Right cardiac atrium (tissue), 5 donors: ENCODE results near the gene SUCNR1. TPM values are rescaled to one million over a fixed set of nuclear protein-coding genes. Genes with fewer than 3 reads are reported as not detected.
"Not testable (repeated sequence)": the region's sequence is repeated elsewhere in the genome, so short reads cannot be mapped to it uniquely, and the experiment has no call there.

ENCODE experiments used
- ATAC-seq, 2 donors: fragments of 200-7000 bp; cut with Tn5 transposase; one replicate each; pipeline versions ENCODE4 v1.8.0 to v1.9.1; 2020; ENCODE audit warnings: moderate library complexity in 2 of 2, mild to moderate bottlenecking in 1 of 2
- DNase-seq, 3 donors: peaks; one replicate each; pipeline ENCODE4 v3.0.0-alpha.2; 2020
- H3K27ac ChIP-seq: one replicate; pipeline ENCODE4 v1.5.1; 2013; ENCODE audit warnings: mild to moderate bottlenecking, low read length, control low read depth, moderate library complexity
- H3K27me3 ChIP-seq: one replicate; pipeline ENCODE4 v1.6.1; 2013; ENCODE audit not compliant: control insufficient read depth, insufficient read depth
- H3K4me1 ChIP-seq: one replicate; pipeline ENCODE4 v1.6.1; 2013; ENCODE audit warnings: low read length; ENCODE audit not compliant: control insufficient read depth, insufficient read depth
- H3K4me3 ChIP-seq: one replicate; pipeline ENCODE4 v1.5.1; 2013; ENCODE audit warnings: low read length, control low read depth
- H3K9me3 ChIP-seq: one replicate; pipeline ENCODE4 v1.6.1; 2013; ENCODE audit warnings: low read length; ENCODE audit not compliant: control insufficient read depth
- WGBS: extraction: QIAGEN DNeasy Blood & Tissue Kit; methylation state at CpG from one replicate; pipeline ENCODE4 v1.1.7; 2013; 5-methylcytosine and 5-hydroxymethylcytosine counted together
- intact Hi-C, 4 donors: fragments of 100-400 bp; cut with DNase I; formaldehyde crosslinking; loops; one replicate each; pipeline versions ENCODE4 v1.11.0 to v1.14.0; 2022 to 2023
- polyA plus RNA-seq: library from polyadenylated mRNA; stranded (reverse); fragments of 200-250 nt; gene quantifications from one replicate; pipeline ENCODE4 v1.2.3, GENCODE V29; 2013
- total RNA-seq, 4 donors: library from RNA; stranded (reverse); fragmentation: NEBNext Ultra II Directional; extraction: Animal tissue kit (Norgen Biotek cat#: 25700); gene quantifications; one replicate each; pipeline ENCODE4 v1.2.1, GENCODE V29; 2021
- donor health status: healthy with polysubstance abuse.
- donor health status: DM: no; HTN: yes; CAD: no.
- donor health status: DM: no; HTN: no; CAD: no.
- donor health status: DM: no; HTN: yes; CAD: no; lungs with severe emphysema.
- donor health status: DM: yes; HTN: yes; CAD: no.

Gene SUCNR1
- total and polyA plus RNA-seq, 5 donors = 0.45 to 3.5 (median 2.4) TPM

DNA sequence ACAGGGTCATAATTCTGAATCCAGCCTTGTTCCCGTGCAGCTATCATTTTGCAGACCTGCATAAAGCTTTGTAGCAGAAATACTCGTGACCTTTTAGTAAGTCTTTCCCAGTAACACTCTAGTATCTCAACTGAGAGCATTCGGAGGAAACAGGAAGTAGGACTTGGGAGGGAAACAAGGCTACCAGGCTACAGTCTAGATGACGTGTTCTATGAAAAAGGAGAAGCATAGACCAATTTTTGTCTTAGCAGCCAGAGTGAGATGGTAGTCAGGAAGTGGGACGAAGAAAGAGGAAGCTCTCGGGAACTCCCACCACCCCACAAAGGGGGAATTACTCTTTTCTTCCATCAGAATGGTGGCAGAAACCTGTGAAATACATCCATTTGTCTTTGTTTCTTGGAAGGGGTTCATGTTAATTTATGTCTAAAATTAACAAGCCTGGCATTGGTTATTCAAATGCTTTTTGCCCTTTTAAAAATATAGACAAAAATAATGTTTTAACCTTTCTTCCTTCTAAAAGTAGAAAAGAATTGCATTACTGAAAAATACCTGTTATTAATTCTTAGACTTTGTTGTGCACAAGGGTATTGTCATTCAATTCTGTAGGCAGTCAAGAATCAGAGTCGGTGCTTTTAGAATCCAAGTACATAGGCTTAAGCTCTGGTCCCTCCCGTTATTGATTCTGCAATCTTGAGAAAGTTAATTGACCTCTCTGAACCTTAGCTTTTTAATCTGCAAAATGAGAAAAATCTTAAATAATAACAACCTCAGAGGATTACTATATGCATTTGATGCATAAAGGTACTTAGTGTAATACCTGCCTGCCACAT, 1.6 kb upstream of the SUCNR1 start:
- Histone ChIP-seq H3K27ac (no peak overlapping the region), H3K27me3 (no peaks in the 10 kb centered on the region), H3K4me3 (no peak overlapping the region), H3K9me3 (no peaks in the 10 kb centered on the region), H3K4me1 (peaks cover 1% of the 10 kb centered on the region)
- ATAC-seq (peak; percentile 72 to 96), DNase-seq (no peak)
- 41% methylated on average over 8 of the region's 8 CpGs for WGBS
- intact Hi-C loops = no loop called here

DNA sequence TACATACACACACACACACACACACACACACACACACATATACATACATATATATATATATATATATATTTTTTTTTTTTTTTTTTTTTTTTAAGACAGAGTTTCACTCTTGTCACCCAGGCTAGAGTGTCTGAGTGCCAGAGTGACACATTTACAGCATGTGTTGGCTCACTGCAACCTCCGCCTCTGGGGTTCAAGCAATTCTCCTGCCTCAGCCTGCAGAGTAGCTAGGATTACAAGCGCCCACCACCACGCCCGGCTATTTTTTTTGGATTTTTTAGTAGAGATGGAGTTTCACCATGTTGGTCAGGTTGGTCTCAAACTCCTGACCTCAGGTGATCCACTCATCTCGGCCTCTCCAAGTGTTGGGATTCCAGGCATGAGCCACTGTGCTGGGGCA, 636 bp downstream of the SUCNR1 start:
- H3K4me1 ChIP-seq, H3K9me3 ChIP-seq, H3K27ac ChIP-seq, DNase-seq, H3K27me3 ChIP-seq, intact Hi-C loops, ATAC-seq, H3K4me3 ChIP-seq: not testable (repeated sequence)
- 91% methylated on average over 5 of the region's 5 CpGs for WGBS

GRCh38 chr3:151875759-151876158, 2.3 kb downstream of the SUCNR1 start:
- ATAC-seq = no peak
- Histone ChIP-seq H3K27ac (no peak overlapping the region), H3K4me1 (no peaks in the 10 kb centered on the region)

GRCh38 chr3:151877269-151877668, 3.8 kb downstream of the SUCNR1 start:
- Histone ChIP-seq H3K4me1 (no peaks in the 10 kb centered on the region), H3K4me3 (no peak overlapping the region), H3K9me3 (no peaks in the 10 kb centered on the region), H3K27me3 (no peaks in the 10 kb centered on the region), H3K27ac (no peak overlapping the region)
- intact Hi-C loops = no loop called here
- ATAC-seq (no peak), DNase-seq (no peak)
- WGBS = 90% methylated on average over 2 of the region's 2 CpGs

More at GRCh38 chr3:151875759-151876158, 2.3 kb downstream of the SUCNR1 start:
- intact Hi-C loops = no loop called here
- Histone ChIP-seq H3K27me3 (no peaks in the 10 kb centered on the region), H3K4me3 (no peak overlapping the region), H3K9me3 (no peaks in the 10 kb centered on the region)
- 63% methylated on average over 3 of the region's 3 CpGs for WGBS
- no peak for DNase-seq

- ATAC-seq (no peak), DNase-seq (no peak)
- Histone ChIP-seq H3K4me1 (no peaks in the 10 kb centered on the region), H3K9me3 (no peaks in the 10 kb centered on the region), H3K4me3 (no peak overlapping the region), H3K27ac (no peak overlapping the region), H3K27me3 (no peaks in the 10 kb centered on the region)
- 62% methylated on average over 3 of the region's 3 CpGs for WGBS
- intact Hi-C loops = no loop called here
Measured at GRCh38 chr3:151878465-151878864, 5.0 kb downstream of the SUCNR1 start.

DNA sequence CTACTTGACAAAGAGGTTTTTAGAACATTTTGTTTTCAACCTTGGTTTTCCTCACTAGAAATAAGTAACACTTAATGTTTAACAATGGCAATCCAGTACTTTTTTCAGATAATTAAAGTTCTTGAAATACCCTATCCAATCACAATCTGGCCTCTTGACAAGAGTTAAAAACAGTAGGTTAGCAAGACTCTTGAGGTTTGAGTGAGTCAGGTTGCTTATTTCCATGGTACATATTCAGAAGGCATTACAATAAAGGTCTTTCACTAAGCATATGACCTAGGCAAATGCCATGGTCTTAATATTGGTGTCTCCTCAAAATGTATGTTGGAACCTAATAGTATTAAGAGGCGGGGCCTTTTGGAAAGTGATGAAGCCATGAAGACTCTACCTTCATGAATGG, 5.6 kb downstream of the SUCNR1 start:
- intact Hi-C loops = no loop called here
- H3K9me3 ChIP-seq = no peaks in the 10 kb centered on the region
- 44% methylated on average over 1 of the region's 1 CpG for WGBS
- no peak for DNase-seq
- no peak for ATAC-seq
- H3K4me3 ChIP-seq = no peak overlapping the region
- H3K27me3 ChIP-seq = no peaks in the 10 kb centered on the region
- H3K4me1 ChIP-seq = no peaks in the 10 kb centered on the region
- no peak overlapping the region for H3K27ac ChIP-seq

- DNase-seq (no peak), ATAC-seq (no peak)
- no peak overlapping the region for H3K4me3 ChIP-seq
- no peaks in the 10 kb centered on the region for H3K9me3 ChIP-seq
- no peak overlapping the region for H3K27ac ChIP-seq
- intact Hi-C loops = no loop called here
- WGBS = 51% methylated on average over 3 of the region's 3 CpGs
- H3K4me1 ChIP-seq = no peaks in the 10 kb centered on the region
- H3K27me3 ChIP-seq = no peaks in the 10 kb centered on the region
Measured at GRCh38 chr3:151879679-151880415, 6.4 kb downstream of the SUCNR1 start.

- Histone ChIP-seq H3K27me3 (no peaks in the 10 kb centered on the region), H3K4me3 (no peak overlapping the region), H3K9me3 (no peaks in the 10 kb centered on the region), H3K27ac (no peak overlapping the region), H3K4me1 (no peaks in the 10 kb centered on the region)
- intact Hi-C loops = no loop called here
- ATAC-seq (no peak), DNase-seq (no peak)
- 84% methylated on average over 2 of the region's 2 CpGs for WGBS
Measured at GRCh38 chr3:151880416-151880690, 6.9 kb downstream of the SUCNR1 start.

- 62% methylated on average over 6 of the region's 6 CpGs for WGBS
- ATAC-seq (peak; percentile 79 to 81), DNase-seq (no peak)
- Histone ChIP-seq H3K9me3 (no peaks in the 10 kb centered on the region), H3K27ac (no peak overlapping the region), H3K4me3 (no peak overlapping the region), H3K27me3 (no peaks in the 10 kb centered on the region), H3K4me1 (no peaks in the 10 kb centered on the region)
- intact Hi-C loops = no loop called here
Measured at GRCh38 chr3:151881137-151881536, 7.7 kb downstream of the SUCNR1 start.

DNA sequence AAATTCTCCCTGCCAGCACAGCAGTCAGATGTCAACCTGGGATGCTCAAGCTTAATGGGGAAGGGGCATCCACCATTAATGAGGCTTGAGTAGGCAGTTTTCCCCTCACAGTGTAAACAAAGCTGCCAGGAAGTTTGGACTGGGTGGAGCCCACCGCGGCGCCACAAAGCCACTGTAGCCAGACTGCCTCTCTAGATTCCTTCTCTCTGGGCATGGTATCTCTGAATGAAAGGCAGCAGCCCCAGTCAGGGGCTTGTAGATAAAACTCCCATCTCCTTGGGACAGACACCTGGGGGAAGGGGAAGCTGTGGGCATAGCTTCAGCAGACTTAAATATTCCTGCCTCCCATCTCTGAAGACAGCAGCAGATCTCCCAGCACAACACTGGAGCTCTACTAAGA, 12.0 kb downstream of the SUCNR1 start:
- H3K4me3 ChIP-seq, H3K9me3 ChIP-seq, ATAC-seq, H3K27me3 ChIP-seq, H3K4me1 ChIP-seq, H3K27ac ChIP-seq, DNase-seq, intact Hi-C loops: not testable (repeated sequence)
- 78% methylated on average over 3 of the region's 3 CpGs for WGBS

DNA sequence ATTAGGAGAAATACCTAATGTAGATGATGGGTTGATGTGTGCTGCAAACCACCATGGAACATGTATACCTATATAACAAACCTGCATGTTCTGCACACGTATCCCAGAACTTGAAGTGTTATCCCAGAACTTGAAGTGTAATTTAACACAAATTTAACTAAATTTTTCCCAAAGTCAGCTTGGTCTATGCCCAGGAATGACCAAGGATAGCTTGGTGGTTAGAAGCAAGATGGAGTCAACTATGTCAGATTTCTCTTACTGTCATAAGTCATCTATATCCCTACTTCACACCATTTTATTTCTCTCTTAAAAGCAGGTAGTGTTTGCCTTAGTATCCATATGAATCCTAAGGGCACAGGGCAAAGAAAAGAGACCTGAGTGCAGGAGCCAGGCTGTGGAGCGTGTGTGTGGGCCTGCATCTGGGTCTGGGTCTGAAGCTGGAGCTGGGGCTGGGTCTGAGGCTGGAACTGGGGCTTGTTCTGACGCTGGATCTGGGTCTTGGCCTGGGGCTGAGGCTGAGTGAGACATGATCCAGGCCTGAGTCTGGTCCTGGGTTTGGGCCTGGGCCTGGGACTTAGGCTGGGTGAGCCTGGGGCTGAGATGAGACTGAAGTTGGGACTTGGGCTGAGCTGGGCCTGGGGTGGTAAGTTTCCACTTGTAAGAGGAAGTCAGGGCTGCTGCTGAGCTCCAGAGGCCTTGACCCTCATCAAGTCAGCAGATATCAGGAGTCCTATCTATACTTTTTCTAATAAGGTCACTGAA, 14.2 kb downstream of the SUCNR1 start:
- H3K9me3 ChIP-seq, H3K27ac ChIP-seq, intact Hi-C loops, H3K27me3 ChIP-seq, H3K4me3 ChIP-seq, H3K4me1 ChIP-seq, DNase-seq: not testable (repeated sequence)
- 98% methylated on average over 1 of the region's 3 CpGs for WGBS
- peak in 1 of 2 donors; percentile 40 for ATAC-seq
